ENCODE measurements around the gene SUPT3H. TPM values are rescaled to one million over a fixed set of nuclear protein-coding genes. Genes with fewer than 3 reads are reported as not detected.

The SUPT3H gene
- total RNA-seq, 2 donors from 2014 or later: 5.3 to 9.6 TPM

GRCh38 chr6:44780161-44780560 is 597.6 kb downstream of the SUPT3H start:
- Mint-ChIP-seq H3K27me3 (peaks cover 0 to 2% of the 10 kb centered on the region in 2 donors), H3K4me1 (ENCODE audit: low read depth in 2 of 2) (no peaks in the 10 kb centered on the region), H3K27ac (no peak overlapping the region), H3K9me3 (no peaks in the 10 kb centered on the region), H3K36me3 (no peaks in the 10 kb centered on the region), H3K4me3 (no peak overlapping the region)
- no peak for DNase-seq (ENCODE audit: low spot score)
- peak; percentile 31 to 41 for ATAC-seq

- no peaks in the 10 kb centered on the region for H3K9me3 Mint-ChIP-seq
- no peaks in the 10 kb centered on the region for H3K4me1 Mint-ChIP-seq (ENCODE audit: low read depth in 2 of 2)
- DNase-seq (ENCODE audit: low spot score) (no peak), ATAC-seq (no peak)
- H3K36me3 Mint-ChIP-seq: no peaks in the 10 kb centered on the region
- peaks cover 2 to 4% of the 10 kb centered on the region in 2 donors for H3K27me3 Mint-ChIP-seq
- no peak overlapping the region for H3K4me3 Mint-ChIP-seq
- H3K27ac Mint-ChIP-seq: no peak overlapping the region
Measured at GRCh38 chr6:44779130-44779826, 598.5 kb downstream of the SUPT3H start.

Other genes starting within 250 kb of the SUPT3H start
- gene RUNX2, start 49.6 kb downstream of the SUPT3H start, total RNA-seq: 10 to 100 TPM in 1 of 2 donors, 1 to 10 TPM in 1; 6.7 to 29.5 TPM